HUES48 (cell line): Measurements from ENCODE around the gene TPST2.

ENCODE experiments used
- H3K27ac ChIP-seq: one replicate; pipeline ENCODE4 v1.7.0; 2013; ENCODE audit warnings: low read depth, low read length, inconsistent platforms
- H3K27me3 ChIP-seq: 2 replicates; pipeline ENCODE4 v1.6.1; 2013; ENCODE audit warnings: mild to moderate bottlenecking, low read length; ENCODE audit not compliant: control insufficient read depth, insufficient read depth
- H3K36me3 ChIP-seq: 2 replicates; pipeline ENCODE4 v1.6.1; 2013; ENCODE audit warnings: low read length; ENCODE audit not compliant: control insufficient read depth, insufficient read depth
- H3K4me1 ChIP-seq: 2 replicates; pipeline ENCODE4 v1.6.1; 2013; ENCODE audit warnings: mild to moderate bottlenecking, low read length; ENCODE audit not compliant: control insufficient read depth, insufficient read depth
- H3K4me3 ChIP-seq: 2 replicates; pipeline ENCODE4 v1.5.1; 2013; ENCODE audit warnings: mild to moderate bottlenecking, low read depth, low read length
- H3K9ac ChIP-seq: 2 replicates; pipeline ENCODE4 v1.6.1; 2013; ENCODE audit warnings: mild to moderate bottlenecking, low read depth, low read length, moderate library complexity
- H3K9me3 ChIP-seq: 2 replicates; pipeline ENCODE4 v1.6.1; 2013; ENCODE audit warnings: low read length; ENCODE audit not compliant: control insufficient read depth, insufficient read depth

The TPST2 gene

GRCh38 chr22:26553056-26553752 lies 36.7 kb downstream of the TPST2 start:
- Histone ChIP-seq H3K4me3 (no peak overlapping the region), H3K27me3 (no peaks in the 10 kb centered on the region), H3K36me3 (peaks cover 4% of the 10 kb centered on the region; the same call in 1 of the 2 replicates), H3K4me1 (peaks cover 65% of the 10 kb centered on the region), H3K9me3 (no peaks in the 10 kb centered on the region), H3K27ac (no peak overlapping the region), H3K9ac (no peak overlapping the region)

GRCh38 chr22:26552466-26552865 lies 37.5 kb downstream of the TPST2 start:
- H3K27me3 ChIP-seq = no peaks in the 10 kb centered on the region
- no peak overlapping the region for H3K9ac ChIP-seq
- H3K4me3 ChIP-seq = no peak overlapping the region
- H3K4me1 ChIP-seq = peaks cover 61% of the 10 kb centered on the region
- no peaks in the 10 kb centered on the region for H3K9me3 ChIP-seq
- peaks cover 7% of the 10 kb centered on the region for H3K36me3 ChIP-seq
- H3K27ac ChIP-seq = peak overlapping the region; percentile 21

DNA sequence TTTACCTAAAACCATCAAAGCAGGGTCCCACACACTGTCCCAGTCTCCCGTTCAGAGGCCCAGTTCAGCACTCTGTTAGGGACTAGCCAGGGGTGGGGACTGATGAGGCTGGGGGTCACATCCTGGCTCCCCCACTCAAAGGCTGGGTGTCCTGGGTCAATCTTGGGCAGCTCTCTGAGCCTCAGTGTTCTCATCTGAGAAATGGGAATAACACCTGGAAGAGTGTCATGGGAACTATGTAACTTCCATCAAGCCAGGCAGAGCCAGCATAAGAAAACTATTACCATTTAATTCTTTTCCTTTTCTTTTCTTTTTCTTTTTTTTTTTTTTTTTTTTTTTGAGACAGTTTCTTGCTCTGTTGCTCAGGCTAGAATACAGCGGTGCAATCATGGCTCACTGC lies 38.4 kb downstream of the TPST2 start:
- Histone ChIP-seq H3K9me3 (no peaks in the 10 kb centered on the region), H3K4me1 (peaks cover 52% of the 10 kb centered on the region), H3K4me3 (no peak overlapping the region), H3K27ac (peak overlapping the region; percentile 51), H3K27me3 (no peaks in the 10 kb centered on the region), H3K36me3 (peaks cover 13% of the 10 kb centered on the region), H3K9ac (no peak overlapping the region)

DNA sequence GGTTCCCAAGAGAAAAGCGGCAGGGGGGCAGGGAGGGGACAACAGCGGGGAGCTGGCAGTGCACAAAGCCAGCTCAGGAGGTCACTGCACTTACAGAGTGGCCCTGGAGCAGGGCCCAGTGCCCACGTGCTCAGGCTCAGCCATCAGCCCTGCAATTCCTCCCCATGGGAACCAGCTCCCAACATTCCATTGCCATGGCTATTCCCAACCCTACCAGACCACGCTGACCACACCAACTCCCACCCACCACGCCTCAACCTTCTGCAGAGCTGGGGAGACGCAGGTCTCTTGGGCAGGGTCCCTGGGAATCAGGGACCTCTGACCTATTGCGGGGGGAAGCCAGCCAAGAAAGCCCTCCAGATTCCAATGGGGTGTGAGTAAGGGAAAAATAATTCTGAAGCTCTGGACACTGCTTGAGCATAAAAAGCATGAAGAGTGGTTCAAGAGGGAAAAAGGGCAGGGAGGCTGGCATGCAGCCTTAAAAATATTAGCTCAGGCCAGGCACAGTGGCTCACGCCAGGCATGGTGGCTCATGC lies 39.4 kb downstream of the TPST2 start:
- Histone ChIP-seq H3K9me3 (no peaks in the 10 kb centered on the region), H3K4me1 (peaks cover 49% of the 10 kb centered on the region), H3K4me3 (no peak overlapping the region), H3K36me3 (peaks cover 18% of the 10 kb centered on the region), H3K27me3 (no peaks in the 10 kb centered on the region), H3K9ac (no peak overlapping the region), H3K27ac (peak overlapping the region; percentile 36)

GRCh38 chr22:26549902-26550497 lies 39.9 kb downstream of the TPST2 start:
- Histone ChIP-seq H3K9me3 (no peaks in the 10 kb centered on the region), H3K27ac (peak overlapping the region; percentile 36), H3K27me3 (no peaks in the 10 kb centered on the region), H3K4me1 (peaks cover 44% of the 10 kb centered on the region), H3K4me3 (no peak overlapping the region), H3K9ac (no peak overlapping the region), H3K36me3 (peaks cover 24% of the 10 kb centered on the region)

- Histone ChIP-seq H3K9me3 (no peaks in the 10 kb centered on the region), H3K27ac (no peak overlapping the region), H3K4me1 (peaks cover 35% of the 10 kb centered on the region)
These were observed 40.9 kb downstream of the TPST2 start for GRCh38 chr22:26548984-26549383.

DNA sequence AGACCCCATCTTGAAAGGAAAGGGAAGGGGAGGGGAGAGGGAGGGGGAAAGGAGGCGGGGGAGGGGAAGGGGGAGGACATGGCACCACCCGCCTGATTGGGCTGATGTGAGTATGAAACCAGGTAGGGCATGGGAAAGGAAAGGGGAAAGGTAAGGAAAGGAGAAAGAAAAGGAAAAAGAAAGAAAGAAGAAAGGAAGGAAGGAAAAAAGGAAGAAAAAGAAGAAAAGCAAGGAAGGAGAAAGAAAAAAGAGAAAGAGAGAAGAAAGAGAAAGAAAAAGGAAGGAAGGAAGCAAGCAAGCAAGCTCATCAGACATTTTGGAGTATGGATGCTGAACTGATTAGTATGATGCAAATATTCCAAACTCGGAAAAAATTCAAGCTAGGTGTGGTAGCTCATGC lies 41.6 kb downstream of the TPST2 start:
- Histone ChIP-seq H3K27me3 (no peaks in the 10 kb centered on the region), H3K36me3 (peaks cover 40% of the 10 kb centered on the region), H3K9ac (no peak overlapping the region), H3K4me1 (peaks cover 33% of the 10 kb centered on the region), H3K27ac (no peak overlapping the region), H3K9me3 (no peaks in the 10 kb centered on the region), H3K4me3 (no peak overlapping the region)

More at GRCh38 chr22:26548984-26549383, 40.9 kb downstream of the TPST2 start:
- no peaks in the 10 kb centered on the region for H3K27me3 ChIP-seq
- H3K36me3 ChIP-seq = peaks cover 34% of the 10 kb centered on the region
- H3K9ac ChIP-seq = no peak overlapping the region
- no peak overlapping the region for H3K4me3 ChIP-seq

DNA sequence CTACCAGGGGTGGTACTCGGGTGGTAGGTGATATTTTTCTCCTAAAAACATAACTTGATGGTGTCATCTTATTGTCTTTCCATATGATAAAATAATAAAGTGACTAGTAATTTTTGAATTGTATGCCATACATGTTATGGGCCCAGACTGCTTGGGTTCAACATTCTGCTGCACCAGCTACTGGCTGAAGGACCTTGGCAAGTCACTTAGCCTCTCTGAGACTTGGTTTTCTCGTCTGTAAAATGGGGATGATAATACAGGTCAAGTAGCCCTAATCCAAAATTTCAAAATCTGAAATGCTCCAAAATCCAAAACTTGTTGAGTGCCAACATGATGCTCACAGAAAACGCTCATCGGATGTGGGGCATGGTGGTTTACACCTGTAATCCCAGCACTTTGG lies 42.1 kb downstream of the TPST2 start:
- Histone ChIP-seq H3K9me3 (no peaks in the 10 kb centered on the region), H3K4me3 (no peak overlapping the region), H3K4me1 (peaks cover 29% of the 10 kb centered on the region), H3K36me3 (peaks cover 45% of the 10 kb centered on the region), H3K27me3 (no peaks in the 10 kb centered on the region), H3K9ac (no peak overlapping the region), H3K27ac (no peak overlapping the region)

DNA sequence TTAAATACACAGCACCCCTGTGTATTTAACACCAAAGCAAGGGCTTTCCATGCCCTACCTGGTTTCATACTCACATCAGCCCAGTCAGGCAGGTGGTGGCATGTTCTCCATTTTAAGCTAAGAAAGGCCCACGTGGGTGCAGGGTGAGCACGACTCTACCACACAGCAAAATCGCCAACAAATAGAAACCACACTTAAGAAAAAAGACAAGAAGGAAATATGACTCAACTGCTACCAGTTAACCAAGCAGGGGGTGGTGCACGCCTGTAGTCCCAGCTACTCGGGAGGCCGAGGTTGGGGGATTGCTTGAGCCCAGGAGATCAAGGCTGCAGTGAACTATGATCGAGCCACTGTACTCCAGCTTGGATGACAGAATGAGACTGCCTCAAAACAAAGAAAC lies 42.5 kb downstream of the TPST2 start:
- H3K4me1 ChIP-seq = peaks cover 29% of the 10 kb centered on the region
- no peak overlapping the region for H3K27ac ChIP-seq

DNA sequence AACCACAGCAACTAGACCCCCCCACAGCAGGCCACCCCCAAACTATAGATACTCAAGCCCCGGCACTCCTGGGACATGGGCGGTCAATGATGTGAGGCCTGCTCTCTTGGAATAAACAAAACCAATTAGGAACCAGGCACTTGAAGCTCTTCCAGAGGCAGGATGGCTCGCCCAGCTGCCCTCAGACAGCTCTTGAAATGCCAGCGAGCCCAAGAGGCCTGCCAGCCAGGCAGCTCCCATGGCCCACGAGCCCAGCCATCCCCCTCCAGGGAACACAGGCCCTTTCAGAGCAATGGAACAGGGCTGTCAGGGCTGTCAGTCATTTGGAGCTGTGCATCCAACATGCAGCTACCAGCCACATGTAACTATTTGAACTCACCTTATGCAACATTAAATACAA lies 43.6 kb downstream of the TPST2 start:
- Histone ChIP-seq H3K9me3 (no peaks in the 10 kb centered on the region), H3K9ac (no peak overlapping the region), H3K27ac (no peak overlapping the region), H3K36me3 (peaks cover 59% of the 10 kb centered on the region), H3K4me1 (peaks cover 20% of the 10 kb centered on the region), H3K4me3 (no peak overlapping the region), H3K27me3 (no peaks in the 10 kb centered on the region)

More for the DNA sequence above, 42.5 kb downstream of the TPST2 start:
- peaks cover 49% of the 10 kb centered on the region for H3K36me3 ChIP-seq
- no peaks in the 10 kb centered on the region for H3K27me3 ChIP-seq
- H3K9ac ChIP-seq = no peak overlapping the region
- H3K9me3 ChIP-seq = no peaks in the 10 kb centered on the region
- no peak overlapping the region for H3K4me3 ChIP-seq

DNA sequence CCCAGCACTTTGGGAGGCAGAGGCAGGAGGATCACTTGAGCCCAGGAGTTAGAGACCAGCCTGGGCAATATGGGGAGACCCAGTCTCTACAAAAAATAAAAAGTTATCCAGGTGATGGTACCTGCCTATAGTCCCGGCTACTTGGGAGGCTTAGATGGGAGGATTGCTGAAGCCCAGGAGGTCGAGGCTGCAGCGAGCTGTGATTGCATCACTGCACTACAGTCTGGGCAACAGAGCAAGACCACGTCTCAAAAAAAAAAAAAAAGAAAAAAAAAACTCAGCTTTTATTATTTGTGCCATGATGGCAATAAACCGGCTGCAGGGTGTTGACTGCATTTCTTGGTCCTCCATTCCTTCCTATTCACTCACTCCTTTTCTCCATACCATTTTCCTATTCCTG lies 44.1 kb downstream of the TPST2 start:
- Histone ChIP-seq H3K9me3 (no peaks in the 10 kb centered on the region), H3K27me3 (no peaks in the 10 kb centered on the region), H3K9ac (no peak overlapping the region), H3K4me3 (no peak overlapping the region), H3K27ac (no peak overlapping the region), H3K4me1 (peaks cover 19% of the 10 kb centered on the region), H3K36me3 (peaks cover 63% of the 10 kb centered on the region)
